OCI-LY1 (cell line): Measurements from ENCODE around the gene TTYH3.

Source experiments
- CTCF ChIP-seq: fragments of 200-600 bp; sonication (generic), shearing (Covaris generic); IDR thresholded peaks from 2 replicates; pipeline ENCODE4 v1.5.1; 2017; ENCODE audit warnings: mild to moderate bottlenecking, antibody characterized with exemption, low read length, moderate library complexity, mixed read lengths
- EZH2 ChIP-seq: fragments of 200-600 bp; sonication (generic), shearing (Covaris generic); IDR thresholded peaks from 2 replicates; pipeline ENCODE4 v1.8.0; 2017; ENCODE audit warnings: borderline replicate concordance, mixed run types, mild to moderate bottlenecking, antibody characterized with exemption, low read length, moderate library complexity, mixed read lengths

- TF ChIP-seq CTCF (no peak), EZH2 (no peak)
Observed at GRCh38 chr7:2661096-2661449, 29.3 kb downstream of the TTYH3 start.
